GM19043 (cell line): Measurements from ENCODE around the gene CORO1C.

Experiments used
- ATAC-seq: cut with Tn5 transposase; IDR thresholded peaks from one replicate; pipeline ENCODE4 v1.9.1; 2021; ENCODE audit warnings: low read depth; ENCODE audit not compliant: unreplicated experiment

Gene CORO1C

GRCh38 chr12:108605690-108606406, 125.5 kb downstream of the CORO1C start:
- no peak for ATAC-seq

DNA sequence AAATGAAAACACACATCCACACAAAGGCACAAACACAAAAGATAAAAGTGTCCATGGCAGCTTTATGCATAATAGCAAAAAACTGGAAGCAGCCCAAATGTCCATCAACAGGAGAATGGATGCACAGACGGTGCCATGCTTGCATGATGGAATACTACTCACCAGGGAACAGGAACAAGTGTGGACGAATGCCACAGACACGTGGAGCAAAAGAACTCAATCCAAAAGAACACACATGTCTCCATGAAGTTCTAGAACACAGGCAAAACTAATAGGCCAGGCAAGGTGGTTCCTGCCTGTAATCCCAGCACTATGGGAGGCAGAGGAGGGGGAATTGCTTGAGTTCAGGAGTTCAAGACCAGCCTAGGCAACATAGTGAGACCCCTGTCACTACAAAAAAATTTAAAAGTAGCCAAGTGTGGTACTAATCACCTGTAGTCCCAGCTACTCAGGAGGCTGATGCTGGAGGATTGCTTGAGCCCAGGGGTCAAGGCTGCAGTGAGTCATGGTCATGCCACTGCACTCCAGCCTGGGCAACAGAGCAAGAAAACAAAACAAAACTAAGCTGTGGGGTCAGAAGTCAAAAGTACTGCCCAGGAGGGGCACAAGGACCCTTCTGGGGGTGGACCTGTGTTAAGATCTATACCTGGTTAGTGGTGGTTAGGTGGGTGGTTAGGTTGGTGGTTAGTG, 126.2 kb downstream of the CORO1C start:
- ATAC-seq = no peak

- no peak for ATAC-seq
These were observed 126.9 kb downstream of the CORO1C start for GRCh38 chr12:108604208-108604941.

DNA sequence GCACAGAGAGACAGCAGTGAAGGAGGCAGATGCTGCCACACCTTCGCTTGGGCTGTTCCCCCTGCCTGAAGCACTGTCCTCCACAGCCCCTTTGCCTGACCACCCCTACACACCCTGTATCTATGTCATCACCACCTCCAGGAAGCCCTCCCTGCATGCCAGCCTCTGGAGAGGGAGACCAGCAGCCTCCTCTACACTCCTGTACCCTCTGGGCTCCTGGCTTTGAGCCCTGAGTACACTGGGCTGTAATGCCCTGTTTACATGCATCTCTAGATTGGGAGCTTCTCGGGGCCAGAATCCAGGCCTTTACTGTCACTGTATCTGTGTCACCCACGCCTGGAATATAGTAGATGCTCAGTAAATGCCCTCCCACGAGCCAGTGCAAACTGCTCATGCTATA, 127.6 kb downstream of the CORO1C start:
- ATAC-seq = no peak

- no peak for ATAC-seq
These were observed 128.2 kb downstream of the CORO1C start for GRCh38 chr12:108602976-108603704.

DNA sequence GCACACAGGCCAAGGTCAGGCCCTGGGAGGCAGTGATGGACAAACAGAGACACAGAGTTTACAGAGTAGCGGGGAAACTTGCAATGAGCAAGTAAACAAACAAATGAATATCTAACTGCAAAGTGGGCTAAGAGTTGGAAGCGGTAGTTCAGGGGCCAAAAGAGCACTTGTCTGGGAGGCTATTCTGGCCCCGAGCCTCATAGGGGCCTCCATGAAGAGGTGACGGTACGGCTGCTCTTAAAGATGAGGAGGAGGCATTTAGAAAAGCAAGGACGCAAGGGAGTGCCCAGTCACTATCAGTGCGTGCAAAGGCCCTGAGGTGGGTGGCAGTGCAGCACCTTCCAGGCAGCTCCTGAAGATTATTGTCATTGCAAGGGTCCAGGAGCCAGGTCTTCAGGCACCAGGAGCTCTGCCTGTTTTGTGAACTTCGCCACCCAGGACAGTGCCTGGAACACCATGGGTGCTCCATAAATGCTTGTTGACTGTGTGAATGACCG, 129.1 kb downstream of the CORO1C start:
- ATAC-seq = no peak

DNA sequence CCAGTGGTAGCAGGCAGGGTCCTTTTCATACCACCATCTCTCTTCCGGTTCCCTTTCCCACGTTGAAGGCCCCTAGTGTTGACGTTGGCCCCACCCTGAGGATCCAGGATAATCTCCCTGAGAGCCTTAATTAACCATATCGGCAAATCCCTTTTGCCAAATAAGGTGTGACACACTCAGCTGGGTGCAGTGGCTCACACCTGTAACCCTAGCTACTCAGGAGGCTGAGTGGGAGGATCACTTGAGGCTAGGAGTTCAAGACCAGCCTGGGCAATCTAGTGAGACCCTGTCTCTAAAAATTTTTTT, 130.7 kb downstream of the CORO1C start:
- ATAC-seq = no peak

- no peak for ATAC-seq
These were observed 131.2 kb downstream of the CORO1C start for GRCh38 chr12:108599948-108600701.

- ATAC-seq = no peak
These were observed 131.8 kb downstream of the CORO1C start for GRCh38 chr12:108599541-108599940.

GRCh38 chr12:108598553-108599250, 132.6 kb downstream of the CORO1C start:
- no peak for ATAC-seq

DNA sequence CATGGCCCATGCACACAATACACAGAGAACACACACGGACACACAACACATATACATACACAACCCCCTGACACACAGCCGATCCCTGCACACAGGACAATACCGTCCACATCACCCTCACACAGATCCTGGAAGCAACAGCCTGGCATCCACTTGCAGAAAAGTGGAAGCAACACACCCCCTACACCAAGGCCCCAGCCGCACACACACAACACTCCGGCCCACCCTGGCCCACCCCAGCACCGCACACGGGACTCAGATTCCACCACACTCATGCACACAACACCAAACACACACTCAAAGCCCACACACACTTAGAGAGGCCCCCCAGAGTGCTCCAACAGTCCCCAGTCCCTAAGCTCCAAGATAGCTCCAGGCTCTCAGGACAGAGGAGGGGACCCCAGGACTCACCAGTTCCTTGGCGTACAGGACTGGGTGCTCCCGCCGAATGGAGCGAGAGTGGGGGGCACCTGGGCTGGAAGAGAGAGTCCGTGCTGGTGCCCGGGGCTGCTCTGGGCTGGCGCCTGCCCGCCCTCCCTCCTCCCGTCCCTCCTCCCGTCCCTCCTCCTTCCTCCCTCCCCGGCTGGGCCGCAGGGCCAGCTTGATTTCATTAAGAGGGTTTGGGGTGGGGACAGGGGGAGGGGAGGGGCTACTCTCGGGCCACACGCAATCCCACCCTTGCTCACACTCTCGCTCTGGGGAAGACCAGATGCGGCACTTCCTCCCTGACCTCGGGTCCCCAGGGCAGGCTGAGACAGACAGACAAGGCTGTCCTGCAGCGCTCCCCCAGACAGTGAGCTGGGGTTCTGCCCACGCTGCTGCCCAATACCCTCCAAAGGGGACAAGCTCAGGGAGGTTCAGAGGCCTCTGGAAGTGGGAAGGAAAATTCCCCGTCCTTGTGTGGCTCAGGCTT, 133.5 kb downstream of the CORO1C start, which contains the start of gene TMEM119:
TMEM119 (minus strand) TSS at position 526 of the 913 bp plus-strand sequence. CDS start 5,701 bp downstream, outside the sequence.
- ATAC-seq = no peak

DNA sequence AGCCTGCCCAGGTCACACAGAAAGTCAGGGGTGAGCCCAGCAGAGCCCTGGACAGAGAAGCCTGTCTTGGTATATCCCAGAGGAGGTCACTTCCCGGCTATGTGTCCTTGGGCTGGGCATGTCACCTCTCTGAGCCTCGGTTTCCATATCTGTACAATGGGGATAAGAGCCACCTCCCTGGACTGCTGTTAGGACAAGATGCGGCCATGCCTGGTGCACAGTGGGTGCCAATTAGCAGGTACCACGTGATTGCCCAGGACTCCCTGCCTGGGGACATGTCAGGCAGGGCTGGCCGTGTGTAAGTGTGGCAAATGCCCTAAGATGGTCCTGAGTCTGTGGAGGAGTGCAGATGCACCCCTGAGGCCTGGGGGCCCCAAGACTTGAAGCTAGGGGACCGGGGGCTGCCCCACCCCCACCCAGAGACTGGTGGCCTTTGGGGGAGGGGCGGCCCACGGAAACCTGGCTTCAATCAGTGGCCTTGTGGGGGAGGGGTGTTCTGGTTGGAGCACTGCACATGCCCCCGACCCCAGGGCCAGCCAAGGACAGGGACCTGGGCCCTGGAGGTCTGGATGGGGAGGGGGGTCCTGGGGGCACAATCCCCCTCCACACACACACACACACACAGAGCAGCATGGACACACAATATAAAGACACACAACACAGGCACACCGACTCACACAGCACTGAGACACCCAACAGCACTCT, 134.3 kb downstream of the CORO1C start:
- ATAC-seq = no peak

- ATAC-seq = no peak
These were observed 135.3 kb downstream of the CORO1C start for GRCh38 chr12:108595711-108596647.
